OCI-LY1 (cell line): ENCODE measurements around the gene SHROOM3.

ENCODE experiments used
- EZH2 ChIP-seq: fragments of 200-600 bp; sonication (generic), shearing (Covaris generic); IDR thresholded peaks from 2 replicates; pipeline ENCODE4 v1.8.0; 2017; ENCODE audit warnings: borderline replicate concordance, mixed run types, mild to moderate bottlenecking, antibody characterized with exemption, low read length, moderate library complexity, mixed read lengths
- TF ChIP-seq, protein P1 (sequence below): fragments of 200-600 bp; sonication (generic), shearing (Covaris generic); IDR thresholded peaks from 2 replicates; pipeline ENCODE4 v1.5.1; 2017; ENCODE audit warnings: mild to moderate bottlenecking, antibody characterized with exemption, low read length, moderate library complexity, mixed read lengths

DNA sequence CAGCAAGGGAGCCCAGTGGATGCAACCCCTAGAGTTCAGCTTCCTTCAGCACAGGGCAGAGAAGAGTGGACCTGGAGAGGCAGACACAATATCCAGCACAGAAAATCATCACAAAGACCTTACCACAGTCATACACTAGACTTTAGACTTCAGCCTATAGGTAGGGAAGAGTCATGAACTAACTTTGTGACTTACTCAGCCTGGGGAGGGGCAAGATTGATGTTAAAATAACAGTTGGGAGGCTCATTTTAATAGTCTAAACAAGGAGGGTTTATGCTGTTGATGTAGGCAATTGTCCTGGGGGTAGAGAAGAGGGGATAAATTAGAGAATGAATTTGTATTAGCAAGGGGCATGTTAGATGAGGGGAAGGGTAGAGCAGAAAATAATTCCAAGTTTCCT lies 338.7 kb downstream of the SHROOM3 start:
- TF ChIP-seq, protein P1, sequence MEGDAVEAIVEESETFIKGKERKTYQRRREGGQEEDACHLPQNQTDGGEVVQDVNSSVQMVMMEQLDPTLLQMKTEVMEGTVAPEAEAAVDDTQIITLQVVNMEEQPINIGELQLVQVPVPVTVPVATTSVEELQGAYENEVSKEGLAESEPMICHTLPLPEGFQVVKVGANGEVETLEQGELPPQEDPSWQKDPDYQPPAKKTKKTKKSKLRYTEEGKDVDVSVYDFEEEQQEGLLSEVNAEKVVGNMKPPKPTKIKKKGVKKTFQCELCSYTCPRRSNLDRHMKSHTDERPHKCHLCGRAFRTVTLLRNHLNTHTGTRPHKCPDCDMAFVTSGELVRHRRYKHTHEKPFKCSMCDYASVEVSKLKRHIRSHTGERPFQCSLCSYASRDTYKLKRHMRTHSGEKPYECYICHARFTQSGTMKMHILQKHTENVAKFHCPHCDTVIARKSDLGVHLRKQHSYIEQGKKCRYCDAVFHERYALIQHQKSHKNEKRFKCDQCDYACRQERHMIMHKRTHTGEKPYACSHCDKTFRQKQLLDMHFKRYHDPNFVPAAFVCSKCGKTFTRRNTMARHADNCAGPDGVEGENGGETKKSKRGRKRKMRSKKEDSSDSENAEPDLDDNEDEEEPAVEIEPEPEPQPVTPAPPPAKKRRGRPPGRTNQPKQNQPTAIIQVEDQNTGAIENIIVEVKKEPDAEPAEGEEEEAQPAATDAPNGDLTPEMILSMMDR: no peak
- TF ChIP-seq EZH2: no peak
